H1 (cell line): ENCODE results near the gene HRH3.

ENCODE experiments used
- CTCF ChIP-seq, 3 experiments: IDR thresholded peaks; 1 replicate in 2 of 3; 2 replicates in 1 of 3; pipeline versions ENCODE4 v1.5.1 to v1.6.1; 2011; ENCODE audit warnings: low read length in 3 of 3, mild to moderate bottlenecking in 3 of 3, inconsistent platforms in 2 of 3, low read depth in 1 of 3, moderate library complexity in 1 of 3; ENCODE audit not compliant: insufficient read depth in 1 of 3; ENCODE audit errors: control extremely low read depth in 1 of 3
- EZH2 ChIP-seq: fragments of 200-600 bp; sonication (generic); IDR thresholded peaks from 2 replicates; pipeline ENCODE4 v1.7.1; 2012; ENCODE audit warnings: low read depth, mild to moderate bottlenecking, moderate library complexity, low read length, inconsistent platforms; ENCODE audit not compliant: severe bottlenecking
- KDM1A ChIP-seq: fragments of 200-600, 300-600 bp; sonication (generic); IDR thresholded peaks from 2 replicates; pipeline ENCODE4 v1.7.1; 2016; ENCODE audit warnings: mild to moderate bottlenecking, low read length, borderline replicate concordance
- MAX ChIP-seq: IDR thresholded peaks from 2 replicates; pipeline ENCODE4 v1.6.1; 2012; ENCODE audit warnings: inconsistent platforms
- POLR2AphosphoS5 ChIP-seq: IDR thresholded peaks from 2 replicates; pipeline ENCODE4 v1.6.1; 2011; ENCODE audit warnings: low read depth, low read length
- SAP30 ChIP-seq: fragments of 300-600 bp; sonication (generic); IDR thresholded peaks from 2 replicates; pipeline ENCODE4 v1.7.1; 2012; ENCODE audit warnings: low read length, moderate library complexity, mild to moderate bottlenecking, inconsistent platforms; ENCODE audit not compliant: insufficient read depth, insufficient replicate concordance
- TAF1 ChIP-seq: IDR thresholded peaks from 2 replicates; pipeline ENCODE4 v1.6.1; 2011; ENCODE audit warnings: mild to moderate bottlenecking, low read depth, low read length
- USF2 ChIP-seq: IDR thresholded peaks from 2 replicates; pipeline ENCODE4 v1.6.1; 2011; ENCODE audit warnings: low read length, improper control_type of control experiment
- YY1 ChIP-seq: IDR thresholded peaks from 2 replicates; pipeline ENCODE4 v1.6.1; 2011; ENCODE audit warnings: low read depth, mild to moderate bottlenecking, low read length
- ZNF274 ChIP-seq: IDR thresholded peaks from 2 replicates; pipeline ENCODE4 v1.7.0; 2012; ENCODE audit warnings: low read length, borderline replicate concordance; ENCODE audit errors: extremely low read depth

GRCh38 chr20:62198931-62199330 is 21.1 kb downstream of the HRH3 start:
- TF ChIP-seq TAF1: no peak
- no peak for TF ChIP-seq CTCF (IDR thresholded peaks at IDR 0.05; ENCODE audit: control extremely low read depth in 1 of 3, insufficient read depth in 1 of 3, low read depth in 1 of 3, low read length in 3 of 3)
- TF ChIP-seq POLR2AphosphoS5: no peak
- TF ChIP-seq USF2: no peak
- TF ChIP-seq KDM1A: no peak
- no peak for TF ChIP-seq EZH2
- no peak for TF ChIP-seq SAP30
- no peak for TF ChIP-seq ZNF274
- no peak for TF ChIP-seq MAX
- no peak for TF ChIP-seq YY1
